GM10266 (cell line): ENCODE measurements around the gene MARCHF6.
"Not testable (repeated sequence)": the region's sequence is repeated elsewhere in the genome, so short reads cannot be mapped to it uniquely, and the experiment has no call there.

Experiments used
- DNase-seq: peaks from one replicate; pipeline ENCODE4 v3.0.0; 2012; ENCODE audit errors: extremely low spot score
- TF ChIP-seq, protein P1 (sequence below): IDR thresholded peaks from 2 replicates; pipeline ENCODE4 v1.5.1; 2012; ENCODE audit warnings: mild to moderate bottlenecking, low read depth; ENCODE audit not compliant: control insufficient read depth, insufficient read depth; ENCODE audit errors: missing control alignments

The MARCHF6 gene

DNA sequence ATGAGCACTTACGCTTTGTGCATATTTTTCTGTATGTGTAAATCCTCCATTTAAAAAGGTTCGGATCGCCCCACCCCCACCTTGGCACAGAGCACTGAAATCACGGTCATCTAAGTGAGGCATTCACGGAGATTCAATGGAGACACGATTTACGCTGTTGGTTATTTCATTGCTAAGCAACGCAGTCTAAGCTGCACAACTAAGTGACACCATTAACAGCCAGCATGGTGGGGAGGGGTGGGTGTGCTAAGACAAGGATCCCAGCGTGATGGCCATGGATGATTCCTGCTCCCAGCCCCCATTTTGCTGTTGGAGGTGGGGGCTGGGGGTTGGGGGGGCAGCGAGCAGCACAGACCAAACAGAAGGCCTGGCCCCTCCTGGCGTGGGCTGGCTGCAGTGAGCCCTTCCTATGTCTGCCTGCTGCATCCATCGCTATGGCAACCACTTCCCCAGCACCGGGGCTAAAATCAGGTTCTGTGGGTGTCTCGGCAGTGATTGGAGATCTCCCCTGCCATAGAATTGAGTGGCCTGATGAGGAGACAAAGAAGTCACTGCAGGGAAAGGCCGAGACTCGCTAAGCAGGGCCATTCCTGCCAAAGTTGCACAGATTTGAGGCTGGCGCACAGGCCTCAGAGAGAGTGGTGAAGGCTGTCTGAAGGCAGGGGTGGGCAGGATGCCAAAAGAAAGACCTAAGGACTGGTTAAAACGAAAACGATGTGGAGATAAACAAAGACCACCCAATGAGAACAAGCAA is 14.3 kb upstream of the MARCHF6 start:
- no peak for DNase-seq
- TF ChIP-seq, protein P1, sequence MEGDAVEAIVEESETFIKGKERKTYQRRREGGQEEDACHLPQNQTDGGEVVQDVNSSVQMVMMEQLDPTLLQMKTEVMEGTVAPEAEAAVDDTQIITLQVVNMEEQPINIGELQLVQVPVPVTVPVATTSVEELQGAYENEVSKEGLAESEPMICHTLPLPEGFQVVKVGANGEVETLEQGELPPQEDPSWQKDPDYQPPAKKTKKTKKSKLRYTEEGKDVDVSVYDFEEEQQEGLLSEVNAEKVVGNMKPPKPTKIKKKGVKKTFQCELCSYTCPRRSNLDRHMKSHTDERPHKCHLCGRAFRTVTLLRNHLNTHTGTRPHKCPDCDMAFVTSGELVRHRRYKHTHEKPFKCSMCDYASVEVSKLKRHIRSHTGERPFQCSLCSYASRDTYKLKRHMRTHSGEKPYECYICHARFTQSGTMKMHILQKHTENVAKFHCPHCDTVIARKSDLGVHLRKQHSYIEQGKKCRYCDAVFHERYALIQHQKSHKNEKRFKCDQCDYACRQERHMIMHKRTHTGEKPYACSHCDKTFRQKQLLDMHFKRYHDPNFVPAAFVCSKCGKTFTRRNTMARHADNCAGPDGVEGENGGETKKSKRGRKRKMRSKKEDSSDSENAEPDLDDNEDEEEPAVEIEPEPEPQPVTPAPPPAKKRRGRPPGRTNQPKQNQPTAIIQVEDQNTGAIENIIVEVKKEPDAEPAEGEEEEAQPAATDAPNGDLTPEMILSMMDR: no peak

DNA sequence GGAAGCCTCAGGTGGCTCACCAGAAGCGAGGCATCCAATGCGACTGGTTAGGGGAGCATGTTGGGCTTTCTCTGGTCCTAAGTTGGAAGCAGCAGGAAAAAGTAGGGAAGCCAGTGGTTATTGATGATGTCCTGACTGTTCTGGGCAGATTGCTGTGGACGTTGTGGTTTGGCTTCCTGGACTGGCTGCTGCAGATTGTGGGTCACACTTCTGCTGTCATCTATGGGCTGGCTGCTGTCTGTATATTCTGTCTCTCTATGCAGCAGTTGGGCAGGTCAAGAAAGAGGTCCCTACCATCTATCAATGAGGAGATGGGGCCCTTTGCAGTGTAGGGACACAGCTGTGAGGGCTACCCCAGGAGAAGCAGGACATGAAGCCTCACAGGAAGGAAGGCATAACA is 13.5 kb upstream of the MARCHF6 start:
- no peak for DNase-seq
- TF ChIP-seq, protein P1: no peak

DNA sequence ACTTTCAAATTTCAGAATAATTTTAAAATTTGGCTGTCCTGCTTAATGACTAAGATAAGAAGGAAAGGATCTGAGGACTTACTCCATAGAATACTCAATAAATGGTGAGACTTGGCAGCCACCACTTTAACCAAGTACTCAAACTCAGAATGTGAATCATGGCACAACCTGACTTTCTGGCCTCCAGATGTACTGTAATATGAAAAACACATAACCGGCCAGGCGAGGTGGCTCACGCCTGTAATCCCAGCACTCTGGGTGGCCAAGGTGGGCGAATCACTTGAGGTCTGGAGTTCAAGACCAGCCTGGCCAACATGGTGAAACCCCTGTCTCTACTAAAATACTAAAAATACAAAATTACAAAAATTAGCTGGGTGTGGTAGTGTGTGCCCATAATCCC is 10.0 kb upstream of the MARCHF6 start:
- DNase-seq: no peak
- TF ChIP-seq, protein P1: no peak

DNA sequence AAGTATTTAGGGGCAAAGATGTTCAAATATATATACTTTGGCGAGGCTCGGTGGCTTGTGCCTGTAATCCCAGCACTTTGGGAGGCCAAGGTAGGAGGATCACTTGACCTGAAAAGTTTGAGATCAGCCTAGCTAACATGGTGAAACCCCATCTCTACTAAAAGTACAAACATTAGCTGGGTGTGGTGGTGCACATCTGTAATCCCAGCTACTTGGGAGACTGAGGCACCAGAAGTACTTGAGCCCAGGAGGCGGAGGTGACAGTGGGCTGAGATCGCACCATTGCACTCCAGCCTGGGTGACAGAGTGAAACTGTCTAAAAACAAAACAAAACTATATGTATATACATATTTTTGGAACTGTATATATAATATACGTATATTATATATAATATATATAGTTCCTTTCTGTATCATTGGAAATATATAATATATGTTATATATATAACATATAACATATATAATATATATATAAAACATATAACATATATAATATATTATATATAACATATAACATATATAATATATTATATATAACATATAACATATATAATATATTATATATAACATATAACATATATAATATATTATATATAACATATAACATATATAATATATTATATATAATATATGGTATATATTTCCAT is 8.9 kb upstream of the MARCHF6 start:
- not testable (repeated sequence) for DNase-seq

DNA sequence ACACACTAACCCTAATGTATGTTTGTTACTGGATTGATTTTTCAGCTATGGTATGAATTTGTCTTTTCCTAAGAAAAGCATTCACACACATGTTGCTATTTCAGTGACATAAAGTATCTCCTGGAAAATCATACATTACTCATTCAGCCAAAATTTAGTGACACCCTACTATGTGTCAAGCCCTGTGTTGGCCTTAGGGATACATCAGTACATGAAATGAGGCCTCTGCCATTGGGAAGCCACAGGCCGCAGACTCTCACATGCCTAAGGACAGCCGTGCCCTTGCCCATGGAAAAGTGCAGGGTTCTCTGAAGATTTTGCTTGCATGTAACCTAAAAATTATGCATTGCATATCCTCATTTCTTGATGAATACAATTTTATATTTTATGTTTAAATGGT is 5.2 kb upstream of the MARCHF6 start:
- DNase-seq: no peak
- TF ChIP-seq, protein P1: no peak

DNA sequence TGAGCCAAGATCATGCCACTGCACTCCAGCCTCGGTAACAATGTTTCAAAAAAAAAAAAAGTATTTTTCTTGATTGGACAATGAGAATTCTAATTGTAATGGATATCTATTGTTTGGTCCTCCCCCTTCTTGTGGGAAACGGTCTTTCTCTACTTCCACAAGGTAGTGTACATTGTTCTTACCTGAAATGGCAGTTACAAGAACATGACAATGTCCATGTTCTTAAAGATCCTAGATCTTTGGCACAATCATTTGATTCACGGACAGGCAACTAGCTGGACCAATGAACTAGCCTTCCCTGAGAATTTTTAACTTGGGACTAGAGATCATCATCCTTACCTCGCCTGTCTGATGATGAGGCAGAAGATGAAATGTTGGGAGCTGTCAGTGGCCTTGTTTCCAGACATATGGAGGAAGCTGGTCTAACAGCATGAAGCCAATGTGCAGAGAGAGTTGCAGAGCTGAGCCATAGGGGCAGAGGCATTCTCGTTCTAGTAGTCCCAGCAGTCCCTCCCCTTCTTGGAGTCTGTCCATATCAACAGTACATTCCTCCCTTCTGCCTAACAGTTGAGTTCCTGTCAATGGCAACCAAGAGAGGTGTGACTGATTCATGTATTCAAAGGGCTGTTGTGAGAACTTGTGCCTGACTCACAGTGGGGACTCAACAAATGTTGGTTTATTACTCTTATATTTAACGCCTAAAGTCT is 2.1 kb upstream of the MARCHF6 start:
- TF ChIP-seq, protein P1: no peak
- no peak for DNase-seq

DNA sequence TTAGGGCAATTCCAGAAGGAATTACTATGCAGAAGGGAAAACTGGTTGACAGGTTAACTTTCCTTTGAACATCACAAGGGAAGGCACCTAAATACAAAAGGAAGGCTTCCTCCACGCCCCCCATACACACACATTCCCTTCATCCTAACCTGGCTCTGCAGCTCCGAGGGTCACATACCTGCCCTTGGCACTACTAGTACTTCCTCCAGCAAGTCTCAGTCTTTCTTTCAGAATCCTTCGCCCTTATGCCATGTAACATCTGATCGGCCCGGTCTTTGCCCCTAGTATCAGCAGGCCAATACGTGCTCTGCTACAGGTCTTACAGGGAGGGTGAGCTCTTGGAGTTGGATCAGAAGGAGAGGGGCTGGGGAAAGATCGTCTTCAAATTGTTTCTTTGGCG is 1.6 kb upstream of the MARCHF6 start:
- DNase-seq: no peak
- TF ChIP-seq, protein P1: no peak
